Smooth muscle cell (in vitro differentiated cells): Measurements from ENCODE around the gene FAM114A2. TPM values are rescaled to one million over a fixed set of nuclear protein-coding genes. Genes with fewer than 3 reads are reported as not detected.
"Not testable (repeated sequence)": the region's sequence is repeated elsewhere in the genome, so short reads cannot be mapped to it uniquely, and the experiment has no call there.

Experiments used
- DNase-seq: peaks from one replicate; lab custom pipeline; 2025; ENCODE audit not compliant: unreplicated experiment; lab: John Stamatoyannopoulos, UW
- H2AFZ ChIP-seq: fragments of 200-600 bp; sonication (generic); 2 replicates; pipeline ENCODE4 v1.6.0; 2016; ENCODE audit warnings: antibody characterized with exemption, low read depth, mild to moderate bottlenecking
- H3F3A ChIP-seq: fragments of 200-600 bp; sonication (generic); 2 replicates; pipeline ENCODE4 v1.6.0; 2017; ENCODE audit warnings: antibody characterized with exemption, low read depth
- H3K27ac ChIP-seq: fragments of 200-600 bp; sonication (generic); 2 replicates; pipeline ENCODE4 v1.5.1; 2016; ENCODE audit warnings: low read depth, mild to moderate bottlenecking
- H3K27me3 ChIP-seq: fragments of 200-600 bp; sonication (generic); 2 replicates; pipeline ENCODE4 v1.6.1; 2016; ENCODE audit warnings: low read depth, mild to moderate bottlenecking
- H3K36me3 ChIP-seq: fragments of 200-600 bp; sonication (generic); 2 replicates; pipeline ENCODE4 v1.5.1; 2016; ENCODE audit warnings: low read depth
- H3K4me1 ChIP-seq: fragments of 200-600 bp; sonication (generic); 2 replicates; pipeline ENCODE4 v1.5.1; 2016; ENCODE audit warnings: low read depth
- H3K4me2 ChIP-seq: fragments of 200-600 bp; sonication (generic); 2 replicates; pipeline ENCODE4 v1.6.0; 2016; ENCODE audit warnings: mild to moderate bottlenecking
- H3K4me3 ChIP-seq: fragments of 200-600 bp; sonication (generic); 2 replicates; pipeline ENCODE4 v1.5.1; 2016; ENCODE audit warnings: mild to moderate bottlenecking
- H3K79me2 ChIP-seq: fragments of 200-600 bp; sonication (generic); 2 replicates; pipeline ENCODE4 v1.6.0; 2016; ENCODE audit warnings: low read depth, mild to moderate bottlenecking
- H3K9ac ChIP-seq: fragments of 200-600 bp; sonication (generic); 2 replicates; pipeline ENCODE4 v1.6.0; 2016; ENCODE audit warnings: low read depth
- H3K9me3 ChIP-seq: fragments of 200-600 bp; sonication (generic); replicated peaks from 2 replicates; pipeline ENCODE4 v1.5.1; 2016; ENCODE audit warnings: low read depth
- H4K20me1 ChIP-seq: fragments of 200-600 bp; sonication (generic); 2 replicates; pipeline ENCODE4 v1.6.0; 2016; ENCODE audit warnings: low read depth
- WGBS: methylation state at CpG from one replicate; pipeline ENCODE4 v1.1.7; 2016; ENCODE audit warnings: low lambda C conversion rate; 5-methylcytosine and 5-hydroxymethylcytosine counted together
- polyA plus RNA-seq: library from polyadenylated mRNA; unstranded; fragments of >200 nt; fragmentation: Nextera tagmentation; extraction: Ambion mirVana; gene quantifications from 2 replicates; pipeline ENCODE4 v1.2.1, GENCODE V29; 2016
- total RNA-seq: library from RNA; depleted of rRNA; stranded (reverse); fragments of >200 nt; gene quantifications from 2 replicates; pipeline ENCODE4 v1.2.3, GENCODE V29; 2014
- TF ChIP-seq, protein P1 (sequence below): fragments of 200-600 bp; sonication (generic); IDR thresholded peaks from 2 replicates; pipeline ENCODE4 v1.5.1; 2017; ENCODE audit warnings: borderline replicate concordance, mild to moderate bottlenecking, antibody characterized with exemption; ENCODE audit not compliant: insufficient read depth, poor library complexity, severe bottlenecking

Gene FAM114A2
- total and polyA plus RNA-seq, 2 experiments from 2014 or later: 15.6 to 23.8 TPM

DNA sequence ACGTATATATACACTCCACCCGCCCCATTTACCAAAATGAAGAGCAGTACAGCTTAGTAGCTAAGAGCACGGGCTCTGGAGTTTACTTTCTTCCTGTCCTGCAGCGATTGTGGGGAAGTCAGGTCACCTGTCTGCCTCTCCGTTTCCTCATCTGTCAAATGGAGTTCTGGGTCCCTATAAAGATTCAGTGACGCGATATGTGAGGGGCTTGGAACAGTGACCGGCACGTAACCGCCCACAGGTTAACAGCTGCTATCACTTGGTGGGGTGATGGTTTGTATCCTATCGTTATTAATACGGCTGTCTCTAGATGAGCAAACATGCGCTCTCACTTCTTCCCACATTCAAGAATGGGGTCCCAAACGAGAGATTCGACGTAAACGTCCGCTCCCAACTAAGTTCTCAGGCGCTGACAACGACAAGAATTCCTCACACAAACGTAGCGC is 426 bp downstream of the FAM114A2 start:
- Histone ChIP-seq H3K4me1 (peaks cover 10% of the 10 kb centered on the region), H3K36me3 (no peaks in the 10 kb centered on the region), H4K20me1 (peaks cover 10% of the 10 kb centered on the region), H3K9me3 (no peaks in the 10 kb centered on the region), H3K4me3 (peak overlapping the region; percentile 78), H3K9ac (peak overlapping the region; percentile 79), H2AFZ (peak overlapping the region; percentile 93), H3K27ac (peak overlapping the region; percentile 57), H3F3A (no peaks in the 10 kb centered on the region), H3K27me3 (no peaks in the 10 kb centered on the region), H3K79me2 (peaks cover 49% of the 10 kb centered on the region), H3K4me2 (peak overlapping the region; percentile 96)
- TF ChIP-seq, protein P1, sequence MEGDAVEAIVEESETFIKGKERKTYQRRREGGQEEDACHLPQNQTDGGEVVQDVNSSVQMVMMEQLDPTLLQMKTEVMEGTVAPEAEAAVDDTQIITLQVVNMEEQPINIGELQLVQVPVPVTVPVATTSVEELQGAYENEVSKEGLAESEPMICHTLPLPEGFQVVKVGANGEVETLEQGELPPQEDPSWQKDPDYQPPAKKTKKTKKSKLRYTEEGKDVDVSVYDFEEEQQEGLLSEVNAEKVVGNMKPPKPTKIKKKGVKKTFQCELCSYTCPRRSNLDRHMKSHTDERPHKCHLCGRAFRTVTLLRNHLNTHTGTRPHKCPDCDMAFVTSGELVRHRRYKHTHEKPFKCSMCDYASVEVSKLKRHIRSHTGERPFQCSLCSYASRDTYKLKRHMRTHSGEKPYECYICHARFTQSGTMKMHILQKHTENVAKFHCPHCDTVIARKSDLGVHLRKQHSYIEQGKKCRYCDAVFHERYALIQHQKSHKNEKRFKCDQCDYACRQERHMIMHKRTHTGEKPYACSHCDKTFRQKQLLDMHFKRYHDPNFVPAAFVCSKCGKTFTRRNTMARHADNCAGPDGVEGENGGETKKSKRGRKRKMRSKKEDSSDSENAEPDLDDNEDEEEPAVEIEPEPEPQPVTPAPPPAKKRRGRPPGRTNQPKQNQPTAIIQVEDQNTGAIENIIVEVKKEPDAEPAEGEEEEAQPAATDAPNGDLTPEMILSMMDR: no peak
- WGBS: 1% methylated on average over 21 of the region's 22 CpGs
- no peak for DNase-seq

DNA sequence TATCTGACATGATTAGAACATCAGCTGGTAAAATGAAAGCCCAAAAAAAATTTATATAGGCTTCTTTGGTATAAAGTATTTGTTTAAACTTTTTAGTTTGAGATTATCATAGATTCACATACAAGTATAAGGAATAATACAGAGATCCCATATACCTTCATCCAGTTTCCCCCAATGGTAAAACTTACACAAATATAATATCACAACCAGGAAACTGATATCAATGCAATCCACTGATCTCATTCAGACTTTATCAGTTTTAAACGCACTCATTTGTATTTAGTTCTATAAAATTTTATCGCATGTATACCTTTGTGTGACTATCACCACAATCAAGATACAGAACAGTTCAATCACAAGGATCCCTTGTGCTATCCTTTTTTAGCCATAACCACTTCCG is 3.8 kb downstream of the FAM114A2 start:
- H3K4me1 ChIP-seq: peaks cover 9% of the 10 kb centered on the region
- H3K27me3 ChIP-seq: no peaks in the 10 kb centered on the region
- no peak for DNase-seq
- no peaks in the 10 kb centered on the region for H3K36me3 ChIP-seq
- H3F3A ChIP-seq: no peaks in the 10 kb centered on the region
- H3K4me3 ChIP-seq: no peak overlapping the region
- peaks cover 26% of the 10 kb centered on the region for H3K79me2 ChIP-seq
- H3K9ac ChIP-seq: no peak overlapping the region
- no peak overlapping the region for H2AFZ ChIP-seq
- H3K27ac ChIP-seq: no peak overlapping the region
- no peak overlapping the region for H3K4me2 ChIP-seq
- H4K20me1 ChIP-seq: no peaks in the 10 kb centered on the region
- TF ChIP-seq, protein P1: no peak
- 96% methylated on average over 3 of the region's 3 CpGs for WGBS
- H3K9me3 ChIP-seq: no peaks in the 10 kb centered on the region

DNA sequence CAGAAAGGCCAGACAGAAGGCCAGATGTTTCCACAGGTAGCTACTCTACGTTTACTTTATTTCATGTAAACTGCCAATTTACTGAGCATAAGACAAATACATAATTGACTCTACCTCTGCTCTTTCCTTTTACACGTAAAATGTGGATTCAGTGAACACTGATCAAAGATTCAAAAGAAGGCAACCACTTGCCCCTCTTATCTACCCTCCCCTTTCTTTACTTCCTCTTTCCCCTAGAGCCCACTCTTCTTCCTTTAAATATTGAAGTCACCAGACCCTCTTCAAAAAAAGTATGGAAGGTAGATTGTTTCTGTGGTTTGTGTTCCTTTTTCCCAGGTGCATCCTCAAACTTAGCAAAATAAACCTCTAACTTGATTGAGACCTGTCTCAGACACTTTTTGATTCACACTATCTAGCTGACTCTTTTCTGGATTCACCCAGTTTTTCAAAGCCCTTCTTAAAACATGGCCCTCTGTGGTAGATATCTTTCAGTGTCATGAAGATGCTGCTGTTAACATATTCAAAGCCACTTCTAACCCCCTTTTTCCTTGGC is 6.7 kb downstream of the FAM114A2 start:
- TF ChIP-seq, protein P1: no peak
- Histone ChIP-seq H4K20me1 (peaks cover 3% of the 10 kb centered on the region), H3K4me3 (no peak overlapping the region), H3K79me2 (peaks cover 5% of the 10 kb centered on the region), H3K27me3 (no peaks in the 10 kb centered on the region), H3K36me3 (peaks cover 9% of the 10 kb centered on the region), H2AFZ (no peak overlapping the region), H3K9ac (no peak overlapping the region), H3K4me1 (no peaks in the 10 kb centered on the region), H3F3A (no peaks in the 10 kb centered on the region), H3K27ac (no peak overlapping the region), H3K4me2 (no peak overlapping the region), H3K9me3 (no peaks in the 10 kb centered on the region)
- WGBS: 93% methylated on average over 2 of the region's 2 CpGs
- no peak for DNase-seq

DNA sequence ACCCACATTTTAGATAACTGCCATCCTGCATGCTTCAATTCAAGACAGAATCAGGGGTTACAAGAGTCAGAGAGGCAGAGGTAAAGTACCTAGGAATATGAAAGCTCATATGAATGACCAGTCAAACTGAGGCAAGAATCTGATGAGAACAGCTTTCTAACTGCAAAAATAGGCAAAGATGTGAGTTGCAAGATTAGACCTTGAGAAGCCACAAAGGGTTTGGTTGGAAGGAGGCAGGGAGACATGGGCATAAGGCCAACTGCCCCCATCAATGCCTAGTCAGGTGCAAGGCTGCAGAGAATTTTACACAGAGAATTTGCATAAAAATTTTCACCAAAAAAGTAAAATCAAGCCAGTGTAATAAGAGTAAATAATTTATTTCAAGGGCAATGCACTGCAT is 12.8 kb downstream of the FAM114A2 start:
- Histone ChIP-seq H3K27me3 (no peaks in the 10 kb centered on the region), H3K4me1 (no peaks in the 10 kb centered on the region), H3K4me3 (no peak overlapping the region), H3K79me2 (no peaks in the 10 kb centered on the region), H3K36me3 (peaks cover 16% of the 10 kb centered on the region), H3K9me3 (no peaks in the 10 kb centered on the region), H2AFZ (no peak overlapping the region), H3F3A (no peaks in the 10 kb centered on the region), H4K20me1 (peaks cover 3% of the 10 kb centered on the region), H3K4me2 (no peak overlapping the region), H3K9ac (no peak overlapping the region), H3K27ac (no peak overlapping the region)
- no peak for DNase-seq
- TF ChIP-seq, protein P1: no peak

DNA sequence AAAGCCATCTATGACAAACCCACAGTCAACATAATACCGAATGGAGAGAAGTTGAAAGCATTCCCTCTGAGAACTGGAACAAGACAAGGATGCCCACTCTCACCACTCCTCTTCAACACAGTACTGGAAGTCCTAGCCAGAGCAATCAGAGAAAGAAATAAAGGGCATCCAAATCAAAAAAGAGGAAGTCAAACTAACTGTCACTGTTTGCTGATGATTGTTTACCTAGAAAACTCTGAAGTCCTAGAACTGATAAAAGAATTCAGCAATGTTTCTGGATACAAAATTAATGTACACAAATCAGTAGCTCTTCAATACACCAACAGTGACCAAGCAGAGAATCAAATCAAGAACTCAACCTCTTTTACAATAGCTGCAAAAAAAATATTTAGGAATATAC is 19.8 kb downstream of the FAM114A2 start:
- H3K79me2 ChIP-seq, H3K4me2 ChIP-seq, H3K27me3 ChIP-seq, H3K4me3 ChIP-seq, DNase-seq, H3K4me1 ChIP-seq, H3K27ac ChIP-seq, H2AFZ ChIP-seq, H3K9ac ChIP-seq, H3K9me3 ChIP-seq, H3F3A ChIP-seq, H3K36me3 ChIP-seq, H4K20me1 ChIP-seq: not testable (repeated sequence)
- WGBS: 100% methylated on average over 1 of the region's 1 CpG
